GM10248 (cell line): ENCODE results near the gene NCEH1.

Experiments
- CTCF ChIA-PET: fragments of 300-600 bp; sonication (Branson Sonifier 250); formaldehyde crosslinking; extraction: SDS; loops from one replicate; lab custom pipeline; 2021; ENCODE audit warnings: antibody characterized with exemption; lab: Yijun Ruan, JAX
- POLR2A ChIA-PET: fragments of 350-650 bp; sonication (Branson Sonifier 250); formaldehyde crosslinking; extraction: SDS; loops from one replicate; lab custom pipeline; 2020; ENCODE audit warnings: antibody characterized with exemption; lab: Yijun Ruan, JAX
- DNase-seq: peaks from one replicate; pipeline ENCODE4 v3.0.0; 2012; ENCODE audit errors: extremely low spot score
- TF ChIP-seq, protein P1 (sequence below): IDR thresholded peaks from 2 replicates; pipeline ENCODE4 v1.5.1; 2012; ENCODE audit warnings: mild to moderate bottlenecking, low read depth; ENCODE audit errors: extremely low read depth, missing control alignments, control extremely low read depth

Gene NCEH1

DNA sequence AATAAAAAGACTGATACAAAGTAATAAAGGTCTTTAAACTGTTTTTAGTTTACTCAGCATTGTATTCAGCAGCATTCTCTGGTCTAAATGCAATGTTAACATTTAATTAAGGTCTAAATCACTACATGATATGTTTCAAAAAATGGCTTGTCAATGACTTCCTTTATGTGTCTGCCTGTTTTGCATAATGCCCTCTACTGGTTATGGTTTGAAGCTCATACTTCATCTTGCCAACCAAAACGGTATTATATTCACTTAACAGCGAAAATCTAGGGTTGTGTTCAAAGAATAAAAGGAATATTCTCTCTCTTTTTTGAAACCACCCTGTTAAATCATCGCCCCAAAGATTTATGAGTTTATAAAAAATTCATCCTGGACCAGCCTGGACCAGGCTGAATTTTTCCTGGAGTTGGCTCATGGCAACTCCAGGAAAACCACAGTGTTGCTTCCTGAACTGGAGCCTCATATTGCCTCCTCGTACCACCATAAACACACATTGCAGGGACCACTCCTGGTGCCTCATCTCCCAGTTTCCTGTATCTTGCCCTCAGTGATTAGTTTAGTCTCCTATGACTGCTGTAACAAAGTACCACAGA, 6.7 kb upstream of the NCEH1 start:
- ChIA-PET CTCF (interaction anchor here (1.5 kb wide), 1 partner anchor 11 kb away, joined by 4 read pairs; no protein-coding TSS in a partner anchor), POLR2A (no interaction called here)
- no peak for DNase-seq
- TF ChIP-seq, protein P1, sequence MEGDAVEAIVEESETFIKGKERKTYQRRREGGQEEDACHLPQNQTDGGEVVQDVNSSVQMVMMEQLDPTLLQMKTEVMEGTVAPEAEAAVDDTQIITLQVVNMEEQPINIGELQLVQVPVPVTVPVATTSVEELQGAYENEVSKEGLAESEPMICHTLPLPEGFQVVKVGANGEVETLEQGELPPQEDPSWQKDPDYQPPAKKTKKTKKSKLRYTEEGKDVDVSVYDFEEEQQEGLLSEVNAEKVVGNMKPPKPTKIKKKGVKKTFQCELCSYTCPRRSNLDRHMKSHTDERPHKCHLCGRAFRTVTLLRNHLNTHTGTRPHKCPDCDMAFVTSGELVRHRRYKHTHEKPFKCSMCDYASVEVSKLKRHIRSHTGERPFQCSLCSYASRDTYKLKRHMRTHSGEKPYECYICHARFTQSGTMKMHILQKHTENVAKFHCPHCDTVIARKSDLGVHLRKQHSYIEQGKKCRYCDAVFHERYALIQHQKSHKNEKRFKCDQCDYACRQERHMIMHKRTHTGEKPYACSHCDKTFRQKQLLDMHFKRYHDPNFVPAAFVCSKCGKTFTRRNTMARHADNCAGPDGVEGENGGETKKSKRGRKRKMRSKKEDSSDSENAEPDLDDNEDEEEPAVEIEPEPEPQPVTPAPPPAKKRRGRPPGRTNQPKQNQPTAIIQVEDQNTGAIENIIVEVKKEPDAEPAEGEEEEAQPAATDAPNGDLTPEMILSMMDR: no peak

DNA sequence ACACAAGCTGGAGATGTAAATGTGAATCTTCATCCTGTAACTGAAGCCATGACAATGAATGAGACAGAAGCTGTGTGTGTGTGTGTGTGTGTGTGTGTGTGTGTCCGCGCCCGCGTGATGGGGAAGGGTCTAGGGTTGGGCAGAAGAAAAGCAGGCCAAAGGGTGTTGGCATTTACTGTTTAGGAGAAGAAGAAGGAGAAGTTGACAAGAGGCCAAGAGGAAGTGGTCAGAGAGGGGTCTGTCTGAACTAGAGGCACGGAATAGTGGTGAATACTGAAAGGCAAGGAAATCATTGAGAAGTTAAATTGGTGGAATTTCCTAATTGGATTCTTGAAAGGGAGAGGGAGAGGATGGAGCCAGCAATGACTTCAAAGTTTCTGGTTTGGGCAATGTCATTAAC, 5.6 kb upstream of the NCEH1 start:
- TF ChIP-seq, protein P1: no peak
- ChIA-PET POLR2A (no interaction called here), CTCF (no interaction called here)
- DNase-seq: no peak

DNA sequence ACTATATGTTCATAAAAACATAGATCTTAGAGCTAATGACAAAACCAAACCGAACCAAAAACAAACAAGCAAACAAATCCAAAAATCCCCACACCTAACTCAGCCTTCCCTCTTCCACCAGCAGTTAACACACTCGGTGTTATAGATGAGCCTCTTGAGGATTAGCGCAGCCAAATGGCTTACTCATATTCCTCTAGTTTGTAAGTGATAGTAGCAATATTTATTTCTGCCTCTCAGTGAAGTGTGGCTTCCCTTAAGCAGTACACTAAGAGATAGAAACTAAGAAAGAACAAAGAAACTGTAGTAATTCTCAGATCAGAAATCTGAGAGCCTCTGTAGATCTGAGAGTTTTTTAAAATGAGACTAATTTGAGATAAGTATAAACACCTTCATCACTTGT, 2.4 kb upstream of the NCEH1 start:
- TF ChIP-seq, protein P1: no peak
- ChIA-PET CTCF (interaction anchor here (0.8 to 2.7 kb wide), 3 partner anchors 40 to 78 kb away, joined by 3 to 14 read pairs (median 4); no protein-coding TSS in a partner anchor), POLR2A (no interaction called here)
- DNase-seq: no peak

DNA sequence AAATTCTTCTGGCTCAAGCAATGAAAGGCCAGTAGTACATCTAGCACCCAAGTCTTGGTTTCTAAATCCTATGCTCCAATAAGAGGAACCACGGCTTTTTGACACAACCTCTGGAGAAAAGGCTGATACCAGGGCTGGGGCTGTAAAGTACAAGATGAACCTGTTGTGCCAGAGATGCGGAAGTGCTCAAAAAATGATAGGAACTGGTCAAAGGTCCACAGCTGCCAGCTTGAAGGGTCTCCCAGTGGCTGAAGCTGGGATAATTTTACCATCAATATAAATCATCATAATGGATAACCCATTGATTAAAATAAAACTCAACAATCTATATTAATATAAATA, 558 bp upstream of the NCEH1 start:
- TF ChIP-seq, protein P1: no peak
- CTCF ChIA-PET: interaction anchor here (0.8 to 3.2 kb wide), 16 partner anchors 10 to 379 kb away, joined by 3 to 22 read pairs (median 4); no protein-coding TSS in a partner anchor
- no peak for DNase-seq
- POLR2A ChIA-PET: no interaction called here

DNA sequence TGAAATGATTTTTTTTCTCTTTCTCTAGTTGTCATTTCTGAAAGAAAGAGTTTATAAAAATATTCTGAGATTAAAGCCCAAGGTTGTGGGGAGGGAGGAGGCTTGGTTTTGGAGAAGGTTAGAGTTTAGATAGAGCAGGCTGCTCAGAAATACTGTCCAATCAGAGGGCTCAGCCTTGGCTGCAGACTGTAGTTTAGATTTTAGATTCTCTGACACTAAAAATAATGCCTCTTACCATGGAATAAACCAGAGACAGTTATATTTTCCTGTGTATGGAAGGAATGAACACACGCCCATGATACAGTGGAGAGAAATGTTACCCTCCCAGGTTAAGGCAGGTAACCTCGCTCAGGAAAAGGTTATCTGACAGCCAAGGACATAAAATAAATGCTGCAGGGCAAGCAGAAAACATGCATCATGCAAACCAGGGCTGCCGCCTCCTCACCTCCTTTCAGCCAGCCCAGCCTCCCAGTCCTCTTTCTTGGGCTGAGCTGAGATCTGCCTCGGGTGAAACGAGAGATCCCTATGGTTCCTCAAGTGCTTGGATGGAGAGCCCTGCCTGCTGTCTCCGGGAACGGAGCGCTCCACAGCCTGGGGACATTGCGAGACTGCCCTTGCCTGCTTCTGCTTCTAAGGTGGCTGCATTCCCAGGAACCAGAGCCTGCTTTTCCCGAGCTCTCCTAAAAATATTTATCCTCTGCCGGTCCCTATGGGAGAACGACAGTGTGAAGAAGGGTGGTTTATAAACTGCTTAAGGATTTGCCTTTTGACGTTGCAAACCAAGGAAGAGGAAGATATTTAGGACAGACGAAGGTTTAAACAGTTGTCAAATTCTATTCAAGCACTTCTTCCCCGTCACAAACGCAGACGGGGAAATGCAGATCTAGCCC, 848 bp downstream of the NCEH1 start:
- peak; percentile 30 for DNase-seq
- TF ChIP-seq, protein P1: no peak
- ChIA-PET CTCF (interaction anchor here (0.6 to 3.2 kb wide), 16 partner anchors 9 to 378 kb away, joined by 3 to 22 read pairs (median 5); partner anchors contain the start of gene ECT2), POLR2A (interaction anchor here (0.5 kb wide), 1 partner anchor 17 kb away, joined by 3 read pairs; no protein-coding TSS in a partner anchor)

DNA sequence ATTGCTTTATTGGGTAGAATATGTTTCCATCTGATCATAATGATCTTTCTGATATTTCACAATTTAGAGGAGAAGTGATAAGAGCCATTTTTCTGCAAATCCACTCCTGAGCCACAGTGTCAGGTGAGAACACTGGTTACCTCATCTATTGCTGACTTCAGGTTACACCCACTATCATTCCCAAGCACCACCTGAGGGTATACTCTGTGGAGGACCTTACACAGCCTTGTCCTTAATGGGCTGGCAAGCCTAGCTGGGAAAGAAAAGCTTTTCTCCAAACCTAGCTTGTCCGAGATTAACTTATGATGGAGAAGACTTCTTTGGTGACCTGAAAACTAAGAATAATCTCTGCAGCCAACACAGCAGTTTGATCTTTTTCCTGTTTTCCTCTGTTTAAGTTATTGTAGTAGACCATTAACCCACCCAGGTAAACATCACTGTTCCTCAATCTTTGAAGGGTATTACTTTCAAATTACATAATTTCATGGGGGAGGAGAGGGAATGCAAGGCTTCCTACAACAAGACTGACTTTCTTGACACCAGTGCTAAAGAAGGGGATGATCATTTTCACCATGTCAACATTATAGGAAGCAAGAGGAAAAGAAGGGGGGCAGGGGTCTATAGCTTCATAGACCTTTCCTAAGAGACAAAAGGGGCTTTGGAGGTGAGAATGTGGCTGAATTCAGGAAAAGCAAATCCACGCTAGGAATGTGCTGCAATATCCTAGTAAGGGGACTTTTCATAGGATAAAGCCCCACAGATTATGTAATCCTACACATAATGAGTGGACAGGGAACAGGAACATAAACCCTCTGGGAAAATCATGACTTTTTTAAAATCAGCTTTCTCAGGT, 1.7 kb downstream of the NCEH1 start:
- TF ChIP-seq, protein P1: no peak
- DNase-seq: no peak
- CTCF ChIA-PET: interaction anchor here (1.0 to 3.2 kb wide), 4 partner anchors 8 to 80 kb away, joined by 3 to 22 read pairs (median 10); no protein-coding TSS in a partner anchor
- POLR2A ChIA-PET: no interaction called here
